ENCODE results near the gene MAP2. TPM values are rescaled to one million over a fixed set of nuclear protein-coding genes. Genes with fewer than 3 reads are reported as not detected.

The MAP2 gene
- total RNA-seq, 1 donor from 2014 or later = 0.05 TPM

DNA sequence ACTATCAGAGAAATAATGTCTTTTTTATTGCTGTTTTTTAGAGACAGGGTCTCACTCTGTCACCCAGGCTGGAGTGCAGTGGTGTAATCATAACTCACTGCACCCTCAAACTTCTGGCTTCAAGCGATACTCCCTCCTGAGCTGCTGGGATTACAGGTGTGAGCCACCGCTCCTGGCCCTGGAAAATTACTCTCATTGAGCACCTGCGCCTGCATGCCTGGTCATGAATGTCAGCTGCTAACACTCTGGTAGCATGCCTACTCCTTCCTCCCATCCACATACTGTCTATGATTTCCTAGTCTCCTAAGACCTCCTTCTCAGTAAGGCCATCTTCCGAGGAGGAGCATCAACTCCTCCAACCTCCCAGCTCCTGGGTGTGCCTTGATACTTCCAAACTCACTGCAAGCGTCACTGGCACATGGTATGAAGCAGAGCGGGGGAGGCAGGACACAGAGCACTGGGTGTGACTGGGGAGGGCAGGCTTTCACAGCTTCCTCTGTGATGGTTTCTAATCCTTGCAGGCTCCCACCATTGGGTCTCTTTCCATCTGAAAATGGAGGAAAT is 1.6 kb upstream of the MAP2 start:
- intact Hi-C loops (cut with micrococcal nuclease) = loop anchor here (5.0 to 10.0 kb wide), 3 partner anchors 90 to 543 kb away; no protein-coding TSS in a partner anchor

DNA sequence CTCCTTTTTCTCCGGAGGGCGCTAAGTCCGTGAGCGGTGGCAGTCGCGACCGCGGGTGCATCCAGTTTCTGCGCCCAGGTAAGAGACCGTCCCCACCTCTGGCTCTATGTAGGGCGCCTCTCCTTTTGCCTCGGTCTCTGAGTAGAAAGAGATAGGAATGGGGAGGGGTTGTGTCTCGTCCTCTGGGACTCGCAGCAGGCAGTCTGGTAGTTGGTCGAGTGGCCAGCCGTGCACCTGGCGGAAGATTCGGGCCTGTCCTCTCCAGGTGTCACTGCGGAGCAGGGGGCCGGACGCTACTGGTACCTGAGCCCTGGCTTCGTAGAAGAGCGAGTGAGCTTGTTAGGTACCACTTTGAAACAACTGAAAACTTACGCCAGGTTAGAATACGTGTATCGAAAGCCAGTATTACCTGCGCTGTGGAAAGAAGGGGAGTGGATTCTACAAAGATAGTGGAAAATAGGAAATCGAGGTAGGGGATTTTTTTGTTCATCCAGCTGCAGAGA is 403 bp downstream of the MAP2 start:
- intact Hi-C loops (cut with micrococcal nuclease) = loop anchor here (5.0 to 10.0 kb wide), 3 partner anchors 92 to 541 kb away; no protein-coding TSS in a partner anchor

DNA sequence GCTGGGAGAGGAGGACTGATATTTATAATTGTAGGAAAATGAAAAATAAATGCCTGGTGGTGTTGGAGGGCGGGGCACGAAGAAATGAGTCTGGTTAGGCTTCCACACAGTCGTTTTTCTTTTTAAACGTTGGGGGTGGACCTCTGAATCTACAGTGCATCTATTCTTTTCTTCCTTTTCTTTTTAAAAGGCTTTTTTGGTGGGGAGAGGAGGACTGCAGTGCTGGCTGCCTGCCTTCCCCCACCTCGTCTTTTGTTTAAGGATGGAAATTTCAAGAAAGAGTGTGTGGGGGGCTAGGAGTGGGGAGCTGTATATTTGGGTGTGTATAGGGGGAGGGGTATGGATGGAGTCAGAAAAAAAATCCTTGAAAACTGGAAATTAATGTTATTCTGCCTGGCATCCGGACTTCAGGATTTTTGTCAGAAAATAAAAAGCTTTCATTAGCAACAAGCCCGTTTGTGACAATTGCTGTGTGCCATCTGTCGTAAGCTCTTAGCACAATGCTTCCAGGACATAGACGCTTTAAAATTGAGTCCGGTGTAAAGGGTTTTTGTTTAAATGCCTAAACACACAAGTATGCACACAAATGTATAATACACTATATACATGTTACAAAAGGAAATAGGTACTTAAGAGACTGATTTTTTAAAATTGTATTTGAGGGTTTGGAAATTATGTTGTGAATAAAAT is 1.1 kb downstream of the MAP2 start:
- intact Hi-C loops (cut with micrococcal nuclease) = loop anchor here (5.0 to 10.0 kb wide), 3 partner anchors 93 to 540 kb away; no protein-coding TSS in a partner anchor

DNA sequence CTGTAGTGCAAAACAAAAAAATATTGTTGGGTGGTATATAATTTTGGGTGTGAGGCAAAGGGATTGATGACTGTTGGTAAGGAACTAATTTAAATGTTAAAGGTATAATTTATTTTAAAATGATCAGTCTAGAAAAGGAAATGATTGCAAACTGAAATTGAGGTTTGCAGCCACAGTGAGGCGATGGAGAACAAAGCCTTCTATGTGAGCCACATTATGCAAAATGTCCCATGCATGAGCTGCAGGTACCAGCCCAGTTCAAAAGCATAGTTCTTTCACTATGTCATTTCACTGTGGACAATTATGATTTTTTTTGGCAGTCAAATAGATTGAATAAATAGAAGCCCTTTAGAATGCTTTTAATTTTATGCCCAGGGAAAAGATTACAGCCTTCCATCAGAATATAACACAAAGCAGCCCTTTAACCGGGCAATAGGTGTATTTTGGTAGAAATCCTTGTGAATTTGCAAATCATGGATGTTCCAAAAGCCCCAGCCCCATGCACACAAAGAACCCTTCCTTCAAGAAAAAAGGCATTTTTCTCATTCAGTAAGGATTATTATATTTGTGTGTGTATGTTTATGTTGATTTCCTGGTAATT is 1.7 kb downstream of the MAP2 start:
- intact Hi-C loops (cut with micrococcal nuclease) = loop anchor here (10.0 kb wide), 2 partner anchors 129 to 539 kb away; no protein-coding TSS in a partner anchor

DNA sequence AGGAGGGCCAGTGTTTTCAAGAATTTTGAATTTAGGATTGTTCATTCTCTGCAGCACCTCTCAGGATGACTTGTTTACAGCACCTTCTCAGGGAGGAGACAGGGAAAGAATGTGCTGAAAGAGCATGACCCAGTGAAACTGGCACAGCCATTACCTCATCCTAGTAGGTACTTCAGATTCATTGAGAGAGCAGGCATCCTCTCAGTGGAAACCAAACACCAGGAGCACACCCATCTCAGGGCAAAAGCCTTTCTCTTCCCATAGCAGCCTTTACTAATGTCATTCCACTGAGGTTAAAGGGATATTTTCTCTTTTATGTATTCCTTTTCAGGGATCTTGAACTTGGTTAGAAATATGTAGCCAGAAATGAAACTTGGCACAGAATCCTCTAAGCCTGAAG is 2.6 kb downstream of the MAP2 start:
- intact Hi-C loops (cut with micrococcal nuclease) = loop anchor here (10.0 kb wide), 2 partner anchors 128 to 538 kb away; no protein-coding TSS in a partner anchor

DNA sequence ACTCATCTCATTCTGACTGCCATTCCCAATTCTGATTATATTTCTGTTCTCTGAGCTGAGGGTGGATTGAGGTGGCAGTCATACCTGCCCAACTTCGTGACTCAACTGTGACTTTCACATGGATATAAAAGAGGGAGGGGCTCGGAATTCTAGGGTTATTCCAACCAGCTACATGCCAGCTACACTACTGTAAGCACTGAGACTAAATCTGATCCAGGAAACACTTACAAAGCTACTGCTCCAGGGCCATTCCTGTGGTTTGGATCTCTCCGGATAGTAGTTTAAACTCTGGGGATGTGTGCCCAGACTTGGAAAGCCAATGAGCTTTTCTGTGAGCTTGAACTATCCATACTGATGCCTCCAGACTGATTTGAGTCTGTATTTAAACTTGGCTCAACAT is 7.9 kb downstream of the MAP2 start:
- intact Hi-C loops (cut with micrococcal nuclease) = no loop called here

DNA sequence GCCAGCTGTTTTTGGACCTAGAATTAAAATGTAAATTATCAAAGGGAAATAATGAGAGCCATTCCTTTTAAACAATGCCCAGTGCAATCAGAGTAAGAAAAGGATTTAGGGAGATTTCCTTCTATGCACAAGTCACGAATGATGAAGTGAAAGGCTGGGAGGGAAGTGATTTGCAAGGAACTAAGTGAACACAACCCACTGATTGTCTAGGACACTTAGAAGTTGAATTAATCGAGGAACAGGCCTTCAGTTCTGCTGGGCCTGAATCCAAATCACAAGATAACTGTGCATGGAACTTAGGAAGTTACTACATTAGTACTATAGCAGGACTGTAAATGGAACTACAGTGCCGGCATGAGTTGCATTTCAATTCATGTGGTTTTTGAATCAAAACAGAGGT is 17.7 kb downstream of the MAP2 start:
- intact Hi-C loops (cut with micrococcal nuclease) = no loop called here

DNA sequence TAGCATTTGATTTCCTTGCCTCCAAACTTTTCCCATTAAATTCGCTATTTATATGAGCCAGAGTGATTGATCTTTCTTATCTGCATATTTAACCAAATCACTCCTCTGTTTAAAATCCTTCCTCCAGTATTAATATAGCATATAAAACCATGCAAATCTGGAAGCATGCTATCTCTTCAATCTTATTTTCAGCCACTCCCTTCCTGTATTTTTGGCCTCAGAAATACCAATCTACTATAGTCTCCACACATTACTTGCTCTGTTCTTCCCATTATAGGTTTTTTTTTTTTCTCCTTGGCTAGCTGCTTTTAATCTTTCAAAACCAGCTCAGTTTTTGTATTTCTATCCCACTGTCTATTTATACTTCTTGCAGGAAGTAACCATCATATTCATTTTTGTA is 19.1 kb downstream of the MAP2 start:
- intact Hi-C loops (cut with micrococcal nuclease) = no loop called here

DNA sequence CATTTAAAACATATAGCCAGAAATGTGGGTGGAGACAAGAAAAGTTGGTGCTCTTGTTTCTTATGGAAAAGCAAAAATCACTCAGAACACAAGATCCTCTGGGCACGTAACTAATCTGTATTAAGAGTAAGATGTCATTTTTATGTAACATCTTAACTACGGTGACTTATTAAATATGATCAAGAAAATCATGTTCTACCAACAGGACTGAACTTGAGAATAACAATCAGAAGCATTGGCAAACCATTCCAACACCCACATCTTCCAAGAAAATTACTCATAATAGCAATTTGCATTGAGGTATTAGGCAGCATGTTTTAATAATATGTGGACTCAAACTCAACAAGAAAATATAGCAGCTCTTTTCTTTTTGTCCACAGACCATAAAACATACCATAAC is 21.6 kb downstream of the MAP2 start:
- intact Hi-C loops (cut with micrococcal nuclease) = no loop called here

DNA sequence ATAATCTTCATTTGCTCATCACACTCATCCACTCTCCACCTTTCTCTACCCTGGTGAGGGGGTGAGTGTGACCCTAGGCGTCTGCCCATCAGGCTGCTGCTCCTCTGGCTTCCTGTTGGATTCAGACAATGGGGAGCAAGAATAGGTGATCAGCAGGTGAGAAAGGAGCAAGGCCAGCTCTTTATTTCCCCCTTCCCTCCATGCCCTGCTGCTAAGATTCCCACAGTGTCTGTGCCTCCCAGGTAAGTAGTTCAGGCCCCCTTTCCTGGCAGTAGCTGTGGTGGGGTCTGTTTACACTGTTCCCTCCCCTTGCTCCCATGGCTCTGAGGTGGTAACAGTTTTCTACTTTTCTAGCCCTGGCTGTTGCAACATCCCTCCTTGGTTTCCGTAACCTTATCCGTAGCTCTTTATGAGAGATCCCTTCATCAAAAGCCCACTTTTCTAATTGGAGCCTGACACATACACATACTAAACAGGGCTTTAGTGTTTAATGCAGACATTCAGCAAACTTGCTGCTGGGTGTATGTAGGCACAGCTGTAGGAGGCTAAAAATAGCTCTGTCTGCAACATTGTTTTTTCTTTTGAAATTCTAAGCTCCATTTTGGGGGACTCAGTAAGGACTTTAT is 27.5 kb downstream of the MAP2 start:
- intact Hi-C loops (cut with micrococcal nuclease) = no loop called here

DNA sequence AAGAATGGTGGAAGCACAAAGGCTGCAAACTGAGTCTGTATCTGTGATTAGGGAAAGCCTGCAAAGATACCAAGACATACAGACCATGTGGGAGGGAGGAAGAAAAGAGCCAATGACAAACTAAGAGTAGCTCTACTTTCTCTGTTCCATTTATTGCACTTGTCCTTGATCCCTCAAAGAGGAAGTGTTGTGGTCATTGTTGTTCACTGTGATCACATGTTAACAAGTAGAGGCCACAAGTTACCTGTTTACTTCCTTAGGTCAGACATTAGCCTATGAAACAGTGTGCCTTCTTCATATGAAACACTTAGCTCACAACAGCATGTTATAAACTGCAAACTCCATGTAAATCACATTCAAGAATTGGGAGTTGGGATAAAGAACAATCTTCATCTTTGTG is 32.6 kb downstream of the MAP2 start:
- intact Hi-C loops (cut with micrococcal nuclease) = no loop called here

DNA sequence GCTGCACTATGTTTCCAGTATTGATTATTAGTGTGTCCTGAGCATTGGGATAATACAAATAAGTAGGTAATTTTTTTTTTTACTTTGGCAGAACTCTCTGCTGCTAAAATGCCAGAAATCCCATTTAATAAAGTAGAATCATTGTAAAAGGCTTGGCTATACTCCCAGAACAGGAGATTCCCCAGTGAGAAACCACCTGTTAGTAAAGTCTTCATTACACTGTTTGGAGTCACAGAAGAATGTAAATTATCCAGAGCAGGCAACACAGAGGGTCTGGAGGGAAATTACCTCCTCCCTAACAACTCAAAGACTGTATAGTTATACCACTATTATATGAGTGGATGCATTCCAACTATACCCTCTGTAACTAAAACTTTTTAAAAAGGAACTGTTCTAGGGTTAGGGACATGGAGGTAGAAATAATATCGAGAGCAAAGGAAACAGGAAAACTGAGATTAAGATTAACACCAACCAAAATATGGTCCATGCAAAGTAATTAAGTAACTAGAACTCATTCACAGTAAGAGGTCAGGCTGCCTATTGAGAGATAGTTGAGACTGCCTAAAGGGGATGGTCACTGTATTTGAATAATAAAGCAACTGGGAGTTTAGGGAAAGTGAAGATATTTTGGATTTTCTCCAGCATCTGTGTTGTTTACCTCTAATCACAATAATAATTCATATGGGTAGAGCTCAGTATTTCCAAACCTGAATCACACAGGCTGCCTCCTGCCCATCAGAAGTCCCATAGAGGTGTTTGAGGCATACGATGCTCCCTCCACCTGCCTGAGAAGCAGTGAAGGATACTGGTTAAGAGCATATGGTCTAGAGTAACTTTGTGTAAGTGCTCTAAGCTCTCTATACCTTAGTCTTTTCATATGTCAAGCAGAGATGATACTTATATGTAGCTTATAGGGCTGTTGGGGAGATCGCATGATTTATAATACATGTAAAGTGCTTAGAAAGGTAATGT is 34.4 kb downstream of the MAP2 start:
- intact Hi-C loops (cut with micrococcal nuclease) = no loop called here

DNA sequence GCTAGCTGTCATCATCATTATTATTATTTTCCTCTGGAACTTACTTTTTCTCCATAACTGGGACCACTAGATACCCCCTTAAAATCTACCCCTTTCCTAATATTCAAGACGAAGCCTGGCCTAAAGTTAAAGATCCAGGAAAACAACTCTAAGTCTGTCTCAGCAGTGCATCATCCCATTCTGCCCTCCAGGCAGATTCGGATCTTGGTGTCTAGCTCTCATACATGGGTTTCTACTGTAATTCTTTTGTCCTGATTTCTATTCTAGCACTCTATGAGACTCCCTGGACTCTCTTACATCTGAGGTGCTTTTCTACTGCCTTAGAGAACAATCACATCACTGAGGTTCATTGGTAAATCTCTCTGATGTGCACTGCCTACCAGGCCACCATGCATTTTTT is 35.5 kb downstream of the MAP2 start:
- intact Hi-C loops (cut with micrococcal nuclease) = no loop called here

DNA sequence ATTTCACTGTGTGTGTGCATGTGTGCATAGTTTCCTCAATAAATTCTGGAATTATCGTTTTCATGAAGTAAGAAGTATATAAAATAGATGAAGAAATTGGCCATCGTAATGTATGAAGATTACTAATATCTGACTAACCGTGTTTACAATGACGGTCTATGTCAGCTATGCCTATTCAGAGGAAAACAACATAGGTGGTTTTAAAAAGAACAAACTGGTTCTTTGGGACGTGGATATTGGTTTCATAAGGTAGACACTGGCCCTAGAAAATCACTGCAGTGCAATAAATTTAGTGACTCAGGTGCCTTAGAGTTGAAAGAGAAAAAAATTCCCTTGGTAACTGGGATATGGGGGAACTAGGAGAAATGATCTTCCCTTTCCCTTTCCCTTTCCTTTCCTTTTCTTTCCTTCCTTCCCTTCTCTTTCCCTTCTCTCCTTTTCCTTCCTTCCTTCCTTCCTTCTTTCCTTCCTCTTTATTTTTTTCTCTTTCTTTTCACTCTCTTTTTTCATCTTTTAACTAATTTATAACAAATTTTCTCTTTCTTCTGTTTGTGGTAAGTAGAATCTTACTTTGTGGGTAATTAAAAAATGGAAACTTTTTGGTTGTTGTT is 36.4 kb downstream of the MAP2 start:
- intact Hi-C loops (cut with micrococcal nuclease) = no loop called here

DNA sequence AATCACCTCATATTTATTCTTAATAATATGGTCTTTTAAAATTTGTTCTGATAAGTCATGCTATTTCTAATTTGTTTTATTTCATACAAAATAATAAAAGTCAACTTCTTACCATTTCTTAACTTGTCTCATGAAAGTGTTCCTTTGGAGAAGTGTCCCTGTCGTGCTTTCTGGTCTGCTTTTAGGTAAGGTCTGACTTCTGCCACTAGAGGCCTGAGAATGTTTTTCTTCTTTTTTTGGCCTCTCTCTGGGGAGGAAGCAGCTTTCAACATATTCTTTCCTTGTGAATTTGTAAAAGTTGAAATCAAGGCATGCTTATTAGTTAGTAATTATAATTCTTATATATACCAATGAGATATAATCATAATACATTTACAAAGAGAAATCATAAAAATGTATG is 39.4 kb downstream of the MAP2 start:
- intact Hi-C loops (cut with micrococcal nuclease) = no loop called here

DNA sequence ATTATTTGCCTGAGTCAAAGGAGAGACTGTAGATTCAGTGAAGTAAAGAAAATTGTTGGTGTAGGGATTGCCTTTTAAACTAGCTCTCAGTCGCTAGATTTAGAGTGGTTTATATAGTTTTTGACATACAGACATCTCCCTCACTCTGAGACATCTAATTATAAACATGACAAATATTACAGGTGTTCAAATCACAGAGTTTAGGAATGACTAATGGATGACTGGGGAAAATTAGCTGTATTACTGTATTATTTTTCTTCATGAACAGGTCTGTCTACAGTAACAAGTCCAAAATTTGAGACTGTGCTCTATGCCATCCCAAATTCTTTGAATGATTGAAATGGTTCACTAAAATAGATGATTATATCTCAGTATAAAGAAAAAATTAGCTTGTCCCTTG is 40.0 kb downstream of the MAP2 start:
- intact Hi-C loops (cut with micrococcal nuclease) = no loop called here

DNA sequence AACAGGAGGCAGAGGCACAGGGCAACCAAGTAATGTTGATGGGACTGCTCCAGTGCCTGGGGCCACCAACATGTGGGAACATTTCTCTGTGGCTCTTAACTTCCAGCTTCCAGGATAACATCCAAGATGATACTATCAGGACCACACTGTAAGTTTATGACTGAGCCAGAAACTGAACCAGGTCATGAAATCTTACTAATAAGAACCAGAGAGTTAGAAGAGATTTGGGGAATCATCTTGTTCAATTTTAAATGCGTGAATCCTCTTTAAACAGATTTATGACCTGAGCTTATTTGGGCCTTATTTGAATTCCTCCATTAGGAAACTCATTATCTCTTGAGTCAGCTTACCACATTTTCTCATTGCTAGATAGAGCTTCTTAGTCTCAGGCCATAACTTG is 45.0 kb downstream of the MAP2 start:
- intact Hi-C loops (cut with micrococcal nuclease) = no loop called here

DNA sequence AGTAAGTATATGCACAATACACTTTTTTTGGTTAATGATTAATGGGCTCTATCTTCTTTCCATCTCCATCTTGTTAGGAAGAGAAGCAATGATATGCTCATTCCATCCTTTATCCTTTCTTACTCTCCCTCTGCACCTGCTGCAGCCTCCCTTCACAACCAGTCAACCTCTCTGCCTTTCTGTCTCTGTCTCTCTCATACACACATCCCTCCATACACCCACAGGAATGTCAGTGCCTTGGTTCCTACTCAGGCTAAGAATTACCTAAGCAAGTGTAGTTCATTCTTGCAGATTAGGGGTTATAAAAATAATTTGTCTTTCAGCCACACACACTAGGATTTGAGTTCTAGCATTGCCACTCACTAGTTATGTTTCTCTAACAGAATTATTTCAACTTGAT is 45.6 kb downstream of the MAP2 start:
- intact Hi-C loops (cut with micrococcal nuclease) = no loop called here

DNA sequence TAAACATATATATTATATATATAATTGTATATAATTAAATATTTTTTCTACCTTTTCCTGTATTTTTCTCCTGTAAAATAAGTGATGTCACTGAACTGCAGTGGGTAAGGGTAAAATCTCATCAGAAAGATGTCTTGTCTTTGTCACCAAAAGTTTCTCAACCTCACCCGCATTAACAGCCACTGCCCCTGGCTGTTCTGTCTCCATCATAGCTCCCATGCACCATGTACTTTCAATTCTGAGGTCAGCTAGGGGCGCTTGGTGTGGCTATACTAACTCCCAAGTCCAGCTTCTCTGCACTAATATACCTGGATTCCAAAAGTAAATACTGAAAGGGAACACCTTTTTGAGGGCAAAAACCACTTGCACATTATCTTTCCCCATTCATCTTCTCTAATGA is 46.6 kb downstream of the MAP2 start:
- intact Hi-C loops (cut with micrococcal nuclease) = no loop called here

DNA sequence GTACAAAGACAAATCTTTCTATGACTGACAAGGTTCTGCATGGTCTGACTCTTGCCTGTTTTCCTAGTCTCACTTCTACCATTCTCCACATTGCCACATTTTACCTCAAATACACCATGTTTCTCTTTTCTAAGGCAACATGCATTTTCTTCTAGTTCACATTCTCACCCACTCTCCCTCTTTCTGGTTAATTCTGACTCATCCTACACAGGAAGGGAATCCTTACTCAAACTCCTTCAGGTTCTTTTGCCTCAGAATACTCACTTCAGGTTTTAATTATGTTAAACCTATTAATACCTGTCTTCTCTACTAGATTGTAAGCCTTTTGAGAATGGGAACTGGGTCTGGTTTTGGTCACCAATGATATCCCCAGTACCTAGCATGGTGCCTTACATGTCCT is 47.2 kb downstream of the MAP2 start:
- intact Hi-C loops (cut with micrococcal nuclease) = no loop called here

Measured in T-helper 2 cell treated with Interferon-gamma antibody and Interleukin-4, amounts not matched to agents 100 ng/mL and 5 ng/mL, for 36 hours (primary cell).